HG02678 (cell line): ENCODE results near the gene OR6S1.
"Not testable (repeated sequence)": the region's sequence is repeated elsewhere in the genome, so short reads cannot be mapped to it uniquely, and the experiment has no call there.

Experiments
- ATAC-seq: cut with Tn5 transposase; IDR thresholded peaks from one replicate; pipeline ENCODE4 v1.9.1; 2021; ENCODE audit warnings: mild to moderate bottlenecking, moderate library complexity; ENCODE audit not compliant: unreplicated experiment

Gene OR6S1

DNA sequence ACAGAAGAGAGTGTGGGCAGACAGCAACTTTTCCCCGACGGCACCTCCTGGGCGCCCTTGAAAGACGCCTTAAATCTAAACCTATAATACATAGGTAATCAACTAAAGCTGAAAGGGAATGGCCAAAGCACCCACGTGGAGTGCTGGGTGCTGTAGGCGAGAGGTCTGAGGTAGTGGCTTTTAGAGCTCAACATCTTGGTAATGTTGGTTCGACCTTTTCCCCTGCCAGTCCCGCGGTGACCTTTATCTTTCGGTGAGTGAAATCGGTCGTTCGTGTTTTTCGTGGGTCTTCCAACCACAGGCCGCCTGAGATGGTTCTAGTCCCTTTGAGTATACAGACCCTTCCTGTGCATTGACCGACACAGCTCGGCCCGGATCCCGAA, 9.1 kb downstream of the OR6S1 start:
- ATAC-seq, result peak; percentile 15

DNA sequence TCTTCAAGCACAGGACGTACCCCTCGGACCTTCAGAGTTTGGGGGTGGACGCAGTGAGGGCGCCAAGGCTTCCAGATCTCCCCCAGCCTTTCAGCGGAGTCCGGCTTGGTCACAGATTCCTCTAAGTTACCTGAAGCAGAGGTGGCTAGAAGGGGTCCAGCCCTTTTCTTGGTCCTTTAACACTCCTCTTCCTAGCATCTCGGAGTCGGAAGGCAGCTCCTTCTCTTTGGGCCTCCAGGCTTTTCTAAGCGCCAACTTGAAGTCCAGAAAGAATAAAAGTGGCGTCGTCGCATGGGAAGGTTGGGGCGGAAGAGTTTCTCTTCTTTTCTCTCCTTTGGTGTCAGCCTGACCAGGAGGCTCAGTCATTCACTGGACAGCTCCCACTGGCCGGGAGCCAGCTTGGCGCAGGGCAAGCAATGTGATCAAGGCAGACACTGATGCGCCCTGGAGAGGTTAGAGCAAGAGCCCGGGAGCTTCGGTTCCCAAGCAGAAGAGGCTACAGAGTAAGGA, 9.6 kb downstream of the OR6S1 start:
- no peak for ATAC-seq

DNA sequence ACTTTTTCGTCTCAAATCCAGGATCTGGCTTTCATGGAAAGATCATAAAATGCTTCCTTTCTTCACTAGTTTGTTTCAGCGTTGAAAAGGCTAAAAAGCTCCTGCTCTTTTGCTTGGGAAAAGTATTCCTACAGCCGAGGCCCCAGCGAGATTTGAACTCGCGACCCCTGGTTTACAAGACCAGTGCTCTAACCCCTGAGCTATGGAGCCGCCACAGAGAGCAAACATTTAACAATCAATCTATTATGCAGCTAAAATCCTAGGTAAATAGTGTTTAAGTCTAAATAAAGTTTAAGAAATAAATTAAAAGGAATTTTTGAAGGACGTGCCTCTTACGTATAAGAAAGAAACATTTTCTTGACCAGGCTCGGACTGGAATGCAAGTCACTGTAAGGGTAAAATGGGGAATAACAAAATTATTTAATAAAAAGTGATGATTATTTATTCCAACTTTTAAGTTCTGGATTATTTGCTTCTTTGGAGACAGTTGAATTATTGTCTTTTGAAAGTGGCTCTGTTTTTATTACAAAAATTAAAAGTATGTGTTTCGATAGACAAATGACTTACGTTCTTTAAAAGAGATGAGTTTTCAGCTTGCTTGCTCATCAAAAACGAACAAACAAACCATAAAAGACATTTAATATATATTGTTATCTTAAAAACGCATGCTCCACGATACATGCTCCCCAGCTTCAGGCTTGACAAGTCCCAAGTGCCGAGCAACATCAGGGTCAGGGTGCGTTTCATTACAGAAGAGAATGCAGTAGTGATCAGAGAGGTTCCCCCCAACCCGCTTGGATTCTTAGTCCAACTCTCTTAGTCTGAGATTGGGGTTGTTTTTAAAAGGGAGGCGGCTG, 10.2 kb downstream of the OR6S1 start:
- no peak for ATAC-seq

DNA sequence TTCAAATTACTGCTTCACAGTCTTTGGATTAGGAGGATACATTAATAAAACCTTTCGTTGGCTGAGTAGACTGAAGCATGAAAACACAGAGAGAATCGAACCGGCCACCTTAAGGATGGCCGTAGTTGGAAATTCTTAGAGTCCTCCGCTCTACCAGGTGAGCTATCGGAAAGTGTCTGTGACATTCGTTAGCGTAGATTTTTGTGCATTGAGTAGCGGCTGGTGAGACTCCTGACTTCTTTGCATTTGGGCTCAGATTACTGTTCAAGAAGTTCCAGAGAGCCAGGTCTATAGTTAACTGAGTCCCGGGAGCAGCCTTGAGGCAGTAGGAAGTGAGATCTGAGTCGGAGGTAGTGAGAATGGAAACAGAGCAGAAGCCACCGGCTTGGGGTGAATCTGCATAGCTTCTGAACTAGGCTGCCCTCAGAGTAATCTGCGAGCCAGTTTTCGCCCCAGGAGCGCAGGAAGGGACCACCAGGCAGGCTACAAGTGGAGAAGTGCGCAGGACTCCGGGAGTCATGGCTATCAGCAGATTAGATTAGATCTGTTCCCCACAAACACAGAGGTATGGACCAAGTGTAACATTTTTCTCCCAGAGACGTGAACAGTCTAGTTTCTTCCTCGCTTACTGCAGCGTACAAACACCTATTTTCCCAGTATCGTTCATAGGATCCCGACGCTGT, 11.0 kb downstream of the OR6S1 start:
- ATAC-seq, result no peak

DNA sequence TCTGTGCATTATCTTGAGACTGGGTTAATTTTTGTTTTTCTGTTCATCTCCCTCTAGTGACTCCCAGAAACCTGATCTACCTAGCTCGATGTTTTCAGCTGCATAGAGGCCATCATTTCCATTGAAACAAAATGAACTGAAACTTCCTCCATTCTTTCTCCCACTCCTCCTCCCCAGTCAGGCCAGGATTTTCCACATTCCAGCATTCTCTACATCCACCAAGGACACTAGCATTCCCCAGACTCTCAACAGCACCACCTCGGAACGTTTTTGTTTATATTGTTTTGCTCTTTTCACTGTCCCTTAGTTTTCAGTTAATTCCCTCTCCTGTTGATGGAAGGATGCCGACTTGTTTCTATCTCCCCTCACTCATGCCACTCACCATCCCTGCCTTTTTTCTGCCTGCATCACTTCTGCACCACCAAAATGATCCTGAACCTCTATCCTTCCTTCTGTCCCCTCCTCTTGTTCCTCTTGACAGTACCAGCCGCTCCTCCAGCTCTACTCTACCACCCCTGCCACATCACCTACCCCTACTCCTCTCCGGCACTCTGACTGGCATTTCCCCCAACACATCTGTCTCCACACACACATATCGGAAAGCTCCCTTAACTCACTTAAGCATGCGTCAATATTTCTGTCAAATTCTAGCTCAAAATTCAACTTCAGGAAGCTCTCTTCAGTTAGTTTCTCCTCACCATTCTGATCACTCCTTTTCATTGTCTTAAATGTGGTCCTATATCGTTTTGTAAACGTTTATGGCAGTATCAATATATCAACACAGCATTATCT, 13.2 kb downstream of the OR6S1 start:
- no peak for ATAC-seq

DNA sequence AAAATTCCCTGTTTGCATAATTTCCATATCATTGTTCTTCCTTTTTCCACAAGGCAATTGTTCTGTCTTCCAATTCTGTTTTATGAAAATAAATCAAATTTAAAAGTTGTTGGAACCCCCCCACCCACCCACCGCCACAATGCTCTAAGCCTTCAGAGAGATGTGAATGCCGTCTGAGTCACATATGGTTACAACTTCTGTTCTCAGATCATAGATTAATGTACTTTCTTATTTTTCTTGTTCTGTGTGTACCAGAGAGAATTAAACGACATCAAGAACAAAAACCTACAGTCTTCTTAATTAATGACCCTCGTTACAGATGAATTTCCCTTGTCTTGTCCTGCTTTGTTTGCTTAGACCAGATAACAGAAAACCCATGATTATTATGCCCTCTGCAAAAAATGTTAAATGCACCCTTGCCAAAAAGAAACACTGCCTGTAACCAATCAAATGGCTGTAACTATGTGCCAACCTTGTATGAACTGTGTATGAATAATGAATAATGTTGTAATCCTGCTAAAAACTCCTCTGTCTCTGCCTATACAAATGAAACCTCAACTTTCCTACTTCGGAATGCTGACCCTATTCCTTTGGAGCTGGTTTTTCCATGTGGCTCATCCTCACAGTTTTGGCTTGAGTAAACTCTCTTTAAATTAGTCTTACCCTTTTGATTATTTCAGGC, 14.0 kb downstream of the OR6S1 start:
- no peak for ATAC-seq

DNA sequence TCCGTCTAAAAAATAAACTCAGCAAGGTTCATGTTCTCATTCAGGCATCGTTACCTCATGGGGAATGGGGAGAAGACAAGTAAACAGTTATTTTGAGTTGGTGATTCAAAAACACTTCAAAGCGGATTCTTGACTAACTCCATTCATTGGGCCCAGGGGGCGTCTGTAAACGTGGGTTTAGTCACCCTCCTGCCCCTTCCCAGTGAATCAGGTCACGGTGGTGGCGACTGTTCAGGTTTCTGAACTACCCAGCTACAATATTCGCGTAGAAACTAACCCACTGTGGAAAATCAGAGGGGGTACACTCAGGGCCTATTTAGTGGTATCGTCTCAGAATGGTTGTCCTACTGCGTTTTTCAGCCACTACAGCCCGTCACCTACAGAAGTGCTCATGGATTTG, 15.2 kb downstream of the OR6S1 start:
- no peak for ATAC-seq

DNA sequence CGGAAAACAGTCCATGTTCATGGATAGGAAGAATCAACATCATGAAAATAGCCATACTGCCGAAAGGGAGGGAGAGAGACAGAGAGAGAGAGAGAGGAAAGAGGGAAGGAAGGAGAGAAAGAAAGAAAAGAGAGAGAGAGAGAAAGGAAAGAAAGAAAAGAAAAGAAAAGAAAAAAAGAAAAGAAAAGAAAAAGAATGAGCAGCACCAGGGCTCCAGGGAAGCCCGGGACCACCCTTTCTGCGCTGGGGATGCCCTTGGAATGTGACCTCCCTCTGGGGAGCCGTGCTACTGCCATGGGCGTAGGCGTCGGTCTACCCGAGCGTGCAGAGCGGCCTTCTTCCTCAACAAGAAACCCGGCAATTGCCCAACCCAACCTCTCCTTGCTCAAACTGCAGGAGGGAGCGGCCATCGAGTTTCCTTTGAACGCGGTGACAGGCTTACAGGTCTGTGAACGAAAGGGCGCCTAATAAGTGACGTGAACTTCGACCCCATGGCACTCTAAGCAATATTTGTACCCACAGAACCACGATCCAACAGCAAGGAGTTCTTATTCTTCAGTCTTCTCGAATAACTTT, 16.9 kb downstream of the OR6S1 start:
- no peak for ATAC-seq

DNA sequence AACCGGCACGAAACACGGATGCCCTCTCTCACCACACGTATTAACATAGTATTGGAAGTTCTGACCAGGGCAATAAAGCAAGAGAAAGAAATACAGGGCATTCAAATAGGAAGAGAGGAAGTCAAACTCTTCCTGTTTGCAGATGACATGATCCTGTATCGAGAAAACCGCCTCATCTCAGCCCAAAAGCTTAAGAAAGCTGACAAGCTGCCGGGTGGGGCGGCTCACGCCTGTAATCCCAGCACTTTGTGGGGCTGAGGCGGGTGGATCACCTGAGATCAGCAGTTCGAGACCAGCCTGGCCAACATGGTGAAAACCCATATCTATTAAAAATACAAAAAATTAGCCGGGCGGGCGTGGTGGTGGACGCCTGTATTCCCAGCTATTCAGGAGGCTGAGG, 17.7 kb downstream of the OR6S1 start:
- ATAC-seq, result no peak

DNA sequence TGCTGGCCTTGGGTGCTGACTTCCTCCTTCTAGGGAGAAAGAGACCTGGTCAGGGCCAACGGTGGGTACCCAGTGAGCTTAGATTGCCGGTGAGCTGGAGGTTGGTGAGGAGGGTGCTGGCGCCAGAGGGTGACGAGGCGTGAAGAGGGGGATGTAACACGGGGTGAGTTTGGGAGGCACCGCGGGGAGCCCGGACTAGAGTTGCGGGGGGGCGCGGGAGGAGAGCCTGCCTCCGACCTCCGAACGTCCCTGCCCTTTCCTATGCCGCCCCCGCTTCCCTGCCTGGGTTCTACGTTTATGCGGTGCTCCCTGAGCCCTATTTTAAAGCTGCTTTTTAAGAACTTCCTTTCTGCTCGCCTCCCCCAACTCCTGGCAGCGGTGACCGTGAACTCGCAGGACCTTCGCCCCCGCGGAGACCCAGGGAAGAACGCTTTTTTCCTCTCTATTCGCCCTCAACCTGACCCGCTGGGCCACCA, 18.6 kb downstream of the OR6S1 start:
- no peak for ATAC-seq

DNA sequence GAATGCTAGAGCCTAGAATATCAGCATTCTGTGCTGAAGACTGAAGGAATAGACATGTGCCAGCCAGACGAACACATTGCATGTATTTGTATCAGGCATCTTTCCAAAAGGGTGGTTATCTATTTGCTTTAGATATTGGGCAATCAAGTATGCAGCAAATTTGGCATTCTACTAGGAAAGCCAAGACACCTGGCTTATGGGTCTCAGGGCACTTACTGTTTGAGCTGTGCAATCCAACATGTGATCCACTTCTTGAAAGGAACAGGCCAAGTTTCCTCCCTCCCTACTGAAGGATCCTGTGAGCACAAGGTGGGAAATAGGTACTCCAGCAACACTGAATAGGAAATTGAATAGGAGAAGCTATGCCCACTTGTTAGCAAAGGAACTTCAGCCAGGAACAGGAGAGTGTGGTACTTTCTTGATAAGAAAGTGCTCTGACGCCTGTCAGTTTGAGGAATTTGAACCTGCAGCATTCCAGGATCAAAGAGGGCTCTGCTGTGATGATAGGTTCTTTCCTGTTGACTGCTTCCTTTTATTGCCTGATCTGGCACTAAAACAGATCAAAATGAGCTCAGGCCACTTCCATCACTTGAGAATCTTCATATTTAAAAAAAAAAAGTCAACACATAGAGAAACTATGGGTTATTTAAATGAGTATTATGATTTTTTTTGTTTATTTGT, 20.6 kb downstream of the OR6S1 start:
- no peak for ATAC-seq

DNA sequence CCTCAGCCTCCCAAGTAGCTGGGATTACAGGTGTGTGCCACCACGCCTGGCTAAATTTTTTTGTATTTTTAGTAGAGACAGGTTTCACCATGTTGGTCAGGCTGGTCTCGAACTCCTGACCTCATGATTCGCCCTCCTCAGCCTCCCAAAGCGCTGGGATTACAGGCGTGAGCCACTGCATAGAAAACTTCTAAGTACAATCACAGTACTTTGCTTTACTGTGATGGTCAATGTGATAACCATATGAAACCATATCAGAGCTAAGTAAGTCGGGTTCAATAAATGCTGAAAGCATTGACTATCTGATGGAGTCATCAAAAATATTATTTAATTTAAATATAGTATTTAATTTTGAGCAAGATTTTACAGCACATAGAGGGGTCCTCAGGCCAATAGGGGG, 21.8 kb downstream of the OR6S1 start:
- not testable (repeated sequence) for ATAC-seq

DNA sequence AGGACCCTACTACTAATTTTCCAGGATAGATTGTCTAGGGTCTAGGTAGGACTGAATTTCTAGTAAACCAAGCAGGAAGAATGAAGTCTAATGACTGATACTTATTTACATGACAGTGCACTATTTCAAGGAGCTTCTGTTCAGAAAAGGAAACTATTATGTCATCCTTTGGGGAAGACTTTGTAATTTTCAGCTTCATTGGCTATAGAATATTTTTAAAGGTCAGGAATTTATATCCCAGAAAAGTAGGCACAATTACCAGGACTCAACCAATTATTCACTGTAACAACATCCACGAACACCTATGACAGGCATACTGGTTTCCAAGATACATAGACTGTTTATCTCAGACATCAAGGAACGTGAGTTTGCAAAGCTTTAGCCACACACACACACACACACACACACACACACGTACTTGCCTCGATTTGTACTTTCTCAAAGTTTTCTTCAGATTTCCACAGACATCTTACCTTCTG, 23.2 kb downstream of the OR6S1 start:
- no peak for ATAC-seq

DNA sequence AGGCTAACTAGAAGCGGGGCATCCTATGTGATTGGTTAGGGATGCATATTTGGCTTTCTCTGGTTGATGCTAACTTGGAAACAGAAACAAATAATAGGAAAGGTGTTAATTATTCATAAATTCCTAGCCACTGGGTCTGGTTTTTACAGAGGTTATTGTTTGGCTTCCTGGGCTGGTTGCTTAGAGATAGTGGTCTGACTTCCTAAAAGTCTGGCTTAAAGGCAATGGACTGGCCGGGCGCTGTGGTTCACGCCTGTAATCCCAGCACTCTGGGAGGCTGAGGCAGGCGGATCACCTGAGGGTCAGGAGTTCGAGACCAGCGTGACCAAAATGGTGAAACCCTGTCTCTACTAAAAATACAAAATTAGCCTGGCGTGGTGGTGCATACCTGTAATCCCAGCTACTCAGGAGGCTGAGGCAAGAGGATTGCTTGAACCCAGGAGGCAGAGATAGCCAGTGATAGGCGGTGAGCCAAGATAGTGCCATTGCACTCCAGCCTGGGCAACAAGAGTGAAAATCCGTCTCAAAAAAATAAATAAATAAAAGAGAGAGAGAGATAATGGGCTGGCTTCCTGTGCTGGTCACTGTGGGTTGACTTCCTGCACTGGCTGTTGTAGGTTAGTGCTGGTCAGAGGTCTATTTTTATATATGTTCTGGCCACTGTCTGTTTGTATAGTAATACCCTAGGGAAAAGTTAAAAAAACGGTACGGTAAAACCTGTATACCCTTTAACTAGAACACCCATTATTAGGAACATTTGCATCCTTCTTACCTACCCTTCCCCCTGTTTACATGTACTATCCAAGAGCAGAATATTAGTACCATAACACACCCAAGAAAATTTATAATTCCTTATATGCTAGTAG, 24.1 kb downstream of the OR6S1 start:
- peak; percentile 30 for ATAC-seq

DNA sequence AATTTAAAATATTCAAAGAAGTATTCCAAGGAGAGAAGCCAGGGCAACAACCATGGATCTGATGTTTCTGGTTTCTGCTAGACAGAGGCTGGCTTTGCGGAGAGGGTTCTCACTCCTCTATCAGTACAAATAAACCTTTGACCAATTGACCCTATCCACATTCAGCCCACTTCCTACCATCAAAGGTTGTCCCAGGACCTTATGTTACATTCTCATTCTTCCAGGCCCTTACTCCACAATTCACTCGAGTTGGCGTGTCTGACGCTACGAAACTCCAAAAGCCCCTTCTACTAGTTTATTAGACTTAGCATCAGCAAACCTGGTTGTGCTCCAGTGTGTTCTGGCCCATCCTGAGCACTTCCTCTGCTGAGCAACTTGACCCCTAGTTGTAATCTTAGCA, 25.5 kb downstream of the OR6S1 start:
- no peak for ATAC-seq

DNA sequence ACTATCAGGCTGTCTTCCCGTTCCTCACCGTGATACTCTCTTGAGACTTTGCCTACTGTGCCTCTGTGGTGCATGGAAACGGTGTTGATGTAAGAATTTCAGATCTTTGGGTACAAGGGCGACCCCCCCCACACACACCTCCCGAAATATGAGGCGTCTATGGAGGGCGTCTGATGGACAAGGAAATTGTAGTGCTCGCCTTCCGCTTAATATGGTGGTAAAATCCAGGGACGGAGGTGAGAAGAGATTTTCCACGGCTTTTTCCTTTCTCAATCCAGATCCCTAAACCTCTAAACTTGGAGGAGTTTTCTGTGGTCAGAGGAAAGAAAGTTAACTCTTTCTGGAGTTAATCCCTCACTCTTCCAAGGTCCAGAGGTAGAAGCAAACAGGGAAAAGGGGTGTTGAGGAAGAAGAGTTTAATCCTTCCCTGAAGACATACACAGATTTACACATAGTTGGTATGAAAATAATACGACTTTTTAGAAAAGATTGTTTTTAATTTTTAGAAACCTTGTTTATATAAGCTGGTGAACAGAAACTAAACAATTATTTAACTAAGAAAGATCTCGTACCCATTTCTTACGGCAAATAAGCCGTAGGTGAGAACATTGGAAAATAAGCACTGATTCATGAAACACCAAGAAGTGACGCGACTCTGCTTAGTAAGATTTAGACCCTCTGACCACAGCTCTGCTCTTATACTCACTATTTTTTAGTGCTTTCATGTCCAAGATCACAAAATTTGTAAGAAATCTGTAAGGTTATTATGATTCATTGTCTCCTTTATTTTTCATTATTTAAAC, 27.3 kb downstream of the OR6S1 start:
- peak; percentile 9 for ATAC-seq

DNA sequence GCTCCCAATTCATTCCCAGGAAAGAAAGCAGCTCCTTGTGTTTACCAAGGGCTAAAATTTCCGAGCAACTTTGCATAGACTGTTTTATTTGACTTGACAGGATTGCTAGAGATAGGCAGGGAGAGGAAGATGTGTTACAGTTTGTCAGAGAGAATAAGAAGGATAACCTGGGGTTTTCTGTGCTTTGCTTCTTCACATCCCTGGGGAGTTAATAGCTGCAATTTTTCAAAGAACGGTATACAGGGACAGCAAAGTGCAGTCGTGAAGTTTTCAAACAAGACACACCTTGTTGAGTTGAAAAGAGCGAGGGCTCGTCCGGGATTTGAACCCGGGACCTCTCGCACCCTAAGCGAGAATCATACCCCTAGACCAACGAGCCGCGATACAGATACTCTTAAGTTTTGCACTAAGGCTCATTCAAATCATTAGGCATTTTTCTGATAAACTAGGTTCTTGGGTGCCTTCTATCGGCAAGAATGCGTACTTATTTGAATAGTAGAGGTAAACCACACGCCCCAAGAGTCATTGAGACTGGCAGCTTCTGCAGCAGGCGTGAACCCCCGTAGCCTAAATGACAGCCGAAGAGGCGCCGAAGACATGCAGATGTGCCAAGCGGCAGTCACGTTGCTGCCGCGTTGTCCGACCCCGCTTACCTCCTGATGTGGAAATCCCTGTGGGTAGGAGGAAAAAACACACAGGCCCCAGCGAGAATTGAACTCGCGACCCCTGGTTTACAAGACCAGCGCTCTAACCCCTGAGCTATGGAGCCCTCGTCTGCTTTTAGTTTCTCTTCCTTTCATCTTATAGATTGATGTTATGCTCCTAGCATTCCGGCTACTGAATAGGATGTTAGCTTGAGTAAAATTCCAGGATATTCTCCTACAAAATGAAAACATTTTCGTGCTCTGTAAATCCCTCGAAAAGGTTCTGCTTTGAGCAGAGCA, 28.1 kb downstream of the OR6S1 start:
- ATAC-seq, result peak; percentile 67
